Liver (tissue), 9 donors: ENCODE measurements around the gene USP15. TPM values are rescaled to one million over a fixed set of nuclear protein-coding genes. Genes with fewer than 3 reads are reported as not detected.

Experiments
- DNase-seq: peaks from one replicate; pipeline ENCODE4 v3.0.0-alpha.2; 2017; ENCODE audit warnings: low spot score
- H3K27ac ChIP-seq, 2 donors: one replicate each; pipeline ENCODE4 v1.7.0; 2013; ENCODE audit warnings: inconsistent platforms in 2 of 2, low read length in 2 of 2, control low read depth in 1 of 2, low read depth in 1 of 2, mild to moderate bottlenecking in 1 of 2
- H3K27me3 ChIP-seq, 4 donors: one replicate each; pipeline versions ENCODE4 v1.6.1 to v1.7.0; 2013; ENCODE audit warnings: low read length in 3 of 4, inconsistent platforms in 1 of 4, mild to moderate bottlenecking in 1 of 4, moderate library complexity in 1 of 4; ENCODE audit not compliant: control insufficient read depth in 4 of 4, insufficient read depth in 4 of 4
- H3K36me3 ChIP-seq, 4 donors: one replicate each; pipeline versions ENCODE4 v1.6.1 to v1.7.0; 2013; ENCODE audit warnings: low read length in 3 of 4, mild to moderate bottlenecking in 3 of 4, low read depth in 1 of 4, moderate library complexity in 1 of 4; ENCODE audit not compliant: control insufficient read depth in 4 of 4, insufficient read depth in 3 of 4
- H3K4me1 ChIP-seq, 4 donors: one replicate each; pipeline versions ENCODE4 v1.6.1 to v1.7.0; 2013; ENCODE audit warnings: low read length in 3 of 4, mild to moderate bottlenecking in 3 of 4, moderate library complexity in 1 of 4; ENCODE audit not compliant: control insufficient read depth in 4 of 4, insufficient read depth in 4 of 4
- H3K4me3 ChIP-seq, 3 donors: one replicate each; pipeline versions ENCODE4 v1.6.1 to v1.7.0; 2013; ENCODE audit warnings: low read length in 3 of 3, control low read depth in 1 of 3, low read depth in 1 of 3, mild to moderate bottlenecking in 1 of 3
- H3K9ac ChIP-seq, 2 donors: one replicate each; pipeline ENCODE4 v1.7.0; 2013; ENCODE audit warnings: low read length in 2 of 2, mild to moderate bottlenecking in 2 of 2, moderate library complexity in 2 of 2, control low read depth in 1 of 2, low read depth in 1 of 2
- H3K9me3 ChIP-seq, 4 donors: one replicate each; pipeline versions ENCODE4 v1.6.1 to v1.7.0; 2013; ENCODE audit warnings: low read length in 3 of 4; ENCODE audit not compliant: control insufficient read depth in 4 of 4
- EGR1 ChIP-seq, 2 donors: IDR thresholded peaks; 2 replicates each; pipeline ENCODE4 v1.6.1; 2016 to 2018; ENCODE audit warnings: antibody characterized with exemption in 2 of 2, low read depth in 2 of 2
- FOXA1 ChIP-seq: IDR thresholded peaks from 2 replicates; pipeline ENCODE4 v1.6.1; 2016; ENCODE audit warnings: antibody characterized with exemption
- FOXA2 ChIP-seq: IDR thresholded peaks from 2 replicates; pipeline ENCODE4 v1.6.1; 2016; ENCODE audit warnings: antibody characterized with exemption
- GABPA ChIP-seq, 2 donors: IDR thresholded peaks in 1 of 2; conservative IDR thresholded peaks in 1 of 2; 2 replicates each; pipeline ENCODE4 v1.6.1; 2016; ENCODE audit warnings: antibody characterized with exemption in 2 of 2, mild to moderate bottlenecking in 1 of 2, moderate library complexity in 1 of 2
- HNF4A ChIP-seq, 2 donors: conservative IDR thresholded peaks; 2 replicates each; pipeline ENCODE4 v1.6.1; 2016; ENCODE audit warnings: antibody characterized with exemption in 2 of 2, mild to moderate bottlenecking in 2 of 2
- HNF4G ChIP-seq: IDR thresholded peaks from 2 replicates; pipeline ENCODE4 v1.6.1; 2016; ENCODE audit warnings: antibody characterized with exemption
- JUND ChIP-seq, 2 donors: IDR thresholded peaks; 2 replicates each; pipeline ENCODE4 v1.6.1; 2016; ENCODE audit warnings: antibody characterized with exemption in 2 of 2
- NR2F2 ChIP-seq: IDR thresholded peaks from 2 replicates; pipeline ENCODE4 v1.6.1; 2016; ENCODE audit warnings: antibody characterized with exemption
- RAD21 ChIP-seq, 2 donors: IDR thresholded peaks; 2 replicates each; pipeline ENCODE4 v1.6.1; 2016; ENCODE audit warnings: antibody characterized with exemption in 2 of 2, mild to moderate bottlenecking in 2 of 2
- RXRA ChIP-seq, 2 donors: IDR thresholded peaks; 2 replicates each; pipeline ENCODE4 v1.6.1; 2017 to 2018; ENCODE audit warnings: antibody characterized with exemption in 2 of 2, mild to moderate bottlenecking in 1 of 2
- SP1 ChIP-seq: IDR thresholded peaks from 2 replicates; pipeline ENCODE4 v1.6.1; 2018; ENCODE audit warnings: antibody characterized with exemption, mild to moderate bottlenecking
- TAF1 ChIP-seq: conservative IDR thresholded peaks from 2 replicates; pipeline ENCODE4 v1.6.1; 2016; ENCODE audit warnings: antibody characterized with exemption, mild to moderate bottlenecking
- YY1 ChIP-seq: IDR thresholded peaks from 2 replicates; pipeline ENCODE4 v1.6.1; 2016; ENCODE audit warnings: antibody characterized with exemption, mild to moderate bottlenecking
- ZBTB33 ChIP-seq: IDR thresholded peaks from 2 replicates; pipeline ENCODE4 v1.6.1; 2016; ENCODE audit warnings: antibody characterized with exemption
- WGBS: extraction: QIAGEN DNeasy Blood & Tissue Kit; methylation state at CpG from one replicate; pipeline ENCODE4 v1.1.7; 2013; 5-methylcytosine and 5-hydroxymethylcytosine counted together
- polyA plus RNA-seq, 2 donors: library from polyadenylated mRNA; stranded (reverse) in 1 of 2; unstranded in 1 of 2; fragments of 200-250 nt in 1 of 2; fragments of >200 nt in 1 of 2; fragmentation: Nextera tagmentation in 1 of 2; extraction: Ambion mirVana in 1 of 2; gene quantifications; one replicate each; pipeline versions ENCODE4 v1.2.1 to v1.2.3, GENCODE V29; 2013 to 2015
- total RNA-seq, 2 donors: library from RNA; depleted of rRNA; stranded (reverse); fragments of >200 nt; gene quantifications; one replicate each; pipeline ENCODE4 v1.2.3, GENCODE V29; 2014
- TF ChIP-seq, protein P1 (sequence below): fragments of 150-350 bp; IDR thresholded peaks from 2 replicates; pipeline ENCODE4 v1.5.1; 2017; ENCODE audit warnings: improper control_type of control experiment, low read depth, low read length; ENCODE audit not compliant: missing input control
- TF ChIP-seq, protein P2 (sequence below): IDR thresholded peaks from 2 replicates; pipeline ENCODE4 v1.6.1; 2016; ENCODE audit warnings: antibody characterized with exemption
- TF ChIP-seq, protein P3 (sequence below): IDR thresholded peaks from 2 replicates; pipeline ENCODE4 v1.6.1; 2016; ENCODE audit warnings: antibody characterized with exemption
- donor health status: healthy.
- donor health status: healthy.
- donor health status: healthy.
- donor health status: healthy.
- donor health status: healthy.

The USP15 gene
- total and polyA plus RNA-seq, 4 donors = 16.6 to 188 (median 56.5) TPM

DNA sequence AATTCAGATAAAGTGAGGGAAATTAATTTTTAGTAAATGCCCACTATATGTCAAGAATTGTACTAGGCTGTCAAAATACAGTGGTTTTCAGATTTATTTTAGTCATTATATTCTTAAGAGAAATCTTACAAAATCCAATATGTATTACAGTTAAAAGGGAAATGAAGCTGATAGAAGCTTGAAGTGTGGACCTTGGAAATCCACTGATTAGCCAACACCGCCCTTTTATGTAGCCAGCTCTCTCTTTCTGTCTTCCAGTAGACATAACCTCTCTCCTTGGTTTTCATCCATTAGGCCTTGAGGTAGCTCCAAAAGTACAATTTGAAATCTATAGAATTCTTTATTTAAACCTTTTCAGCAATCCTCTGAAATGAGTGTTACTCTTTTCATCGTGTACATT lies 63.2 kb downstream of the USP15 start:
- Histone ChIP-seq H3K27ac (no peak overlapping the region), H3K4me3 (no peak overlapping the region), H3K36me3 (peaks cover 2 to 20% (median 16%) of the 10 kb centered on the region in 4 donors), H3K27me3 (no peaks in the 10 kb centered on the region), H3K9ac (no peak overlapping the region), H3K9me3 (no peaks in the 10 kb centered on the region), H3K4me1 (no peaks in the 10 kb centered on the region)
- TF ChIP-seq SP1 = no peak
- 97% methylated on average over 2 of the region's 2 CpGs for WGBS
- no peak for DNase-seq

- Histone ChIP-seq H3K9me3 (no peaks in the 10 kb centered on the region), H3K27me3 (no peaks in the 10 kb centered on the region), H3K4me3 (no peak overlapping the region), H3K9ac (no peak overlapping the region), H3K27ac (no peak overlapping the region), H3K4me1 (no peaks in the 10 kb centered on the region), H3K36me3 (peaks cover 0 to 8% (median 1%) of the 10 kb centered on the region in 4 donors)
- no peak for TF ChIP-seq SP1
- no peak for TF ChIP-seq HNF4G
- TF ChIP-seq FOXA2 = no peak
- no peak for TF ChIP-seq FOXA1
- no peak for TF ChIP-seq RAD21 (IDR thresholded peaks at IDR 0.05)
- TF ChIP-seq EGR1 (IDR thresholded peaks at IDR 0.05; ENCODE audit: low read depth in 2 of 2) = no peak
- TF ChIP-seq RXRA (IDR thresholded peaks at IDR 0.05) = no peak
- TF ChIP-seq, protein P1, sequence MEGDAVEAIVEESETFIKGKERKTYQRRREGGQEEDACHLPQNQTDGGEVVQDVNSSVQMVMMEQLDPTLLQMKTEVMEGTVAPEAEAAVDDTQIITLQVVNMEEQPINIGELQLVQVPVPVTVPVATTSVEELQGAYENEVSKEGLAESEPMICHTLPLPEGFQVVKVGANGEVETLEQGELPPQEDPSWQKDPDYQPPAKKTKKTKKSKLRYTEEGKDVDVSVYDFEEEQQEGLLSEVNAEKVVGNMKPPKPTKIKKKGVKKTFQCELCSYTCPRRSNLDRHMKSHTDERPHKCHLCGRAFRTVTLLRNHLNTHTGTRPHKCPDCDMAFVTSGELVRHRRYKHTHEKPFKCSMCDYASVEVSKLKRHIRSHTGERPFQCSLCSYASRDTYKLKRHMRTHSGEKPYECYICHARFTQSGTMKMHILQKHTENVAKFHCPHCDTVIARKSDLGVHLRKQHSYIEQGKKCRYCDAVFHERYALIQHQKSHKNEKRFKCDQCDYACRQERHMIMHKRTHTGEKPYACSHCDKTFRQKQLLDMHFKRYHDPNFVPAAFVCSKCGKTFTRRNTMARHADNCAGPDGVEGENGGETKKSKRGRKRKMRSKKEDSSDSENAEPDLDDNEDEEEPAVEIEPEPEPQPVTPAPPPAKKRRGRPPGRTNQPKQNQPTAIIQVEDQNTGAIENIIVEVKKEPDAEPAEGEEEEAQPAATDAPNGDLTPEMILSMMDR = no peak
- no peak for TF ChIP-seq JUND (IDR thresholded peaks at IDR 0.05)
- TF ChIP-seq HNF4A (conservative IDR thresholded peaks at IDR 0.05) = no peak
- no peak for TF ChIP-seq GABPA (IDR thresholded peaks at IDR 0.05 in 1 of 2, conservative IDR thresholded peaks at IDR 0.05 in 1 of 2)
- TF ChIP-seq, protein P2, sequence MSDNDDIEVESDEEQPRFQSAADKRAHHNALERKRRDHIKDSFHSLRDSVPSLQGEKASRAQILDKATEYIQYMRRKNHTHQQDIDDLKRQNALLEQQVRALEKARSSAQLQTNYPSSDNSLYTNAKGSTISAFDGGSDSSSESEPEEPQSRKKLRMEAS = no peak
- DNase-seq = no peak
- 94% methylated on average over 1 of the region's 1 CpG for WGBS
These were observed 68.2 kb downstream of the USP15 start for GRCh38 chr12:62328296-62328921.

- TF ChIP-seq TAF1 = no peak
- TF ChIP-seq, protein P2 = no peak
- no peak for TF ChIP-seq ZBTB33
- TF ChIP-seq, protein P3, sequence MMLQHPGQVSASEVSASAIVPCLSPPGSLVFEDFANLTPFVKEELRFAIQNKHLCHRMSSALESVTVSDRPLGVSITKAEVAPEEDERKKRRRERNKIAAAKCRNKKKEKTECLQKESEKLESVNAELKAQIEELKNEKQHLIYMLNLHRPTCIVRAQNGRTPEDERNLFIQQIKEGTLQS = no peak
- TF ChIP-seq HNF4G = no peak
- TF ChIP-seq, protein P1 = no peak
- no peak for TF ChIP-seq FOXA1
- no peak for TF ChIP-seq YY1
- no peak for TF ChIP-seq FOXA2
- no peak for TF ChIP-seq EGR1 (IDR thresholded peaks at IDR 0.05; ENCODE audit: low read depth in 2 of 2)
- no peak for TF ChIP-seq RXRA (IDR thresholded peaks at IDR 0.05)
- no peak for TF ChIP-seq RAD21 (IDR thresholded peaks at IDR 0.05)
- no peak for TF ChIP-seq GABPA (IDR thresholded peaks at IDR 0.05 in 1 of 2, conservative IDR thresholded peaks at IDR 0.05 in 1 of 2)
- TF ChIP-seq NR2F2 = no peak
- no peak for TF ChIP-seq SP1
- TF ChIP-seq HNF4A (conservative IDR thresholded peaks at IDR 0.05) = no peak
- WGBS = 91% methylated on average over 1 of the region's 1 CpG
- DNase-seq = no peak
- H3K9me3 ChIP-seq = no peaks in the 10 kb centered on the region
- peaks cover 0 to 6% (median 3%) of the 10 kb centered on the region in 4 donors for H3K36me3 ChIP-seq
- H3K9ac ChIP-seq = no peak overlapping the region
- no peaks in the 10 kb centered on the region for H3K27me3 ChIP-seq
- H3K27ac ChIP-seq = no peak overlapping the region
- H3K4me3 ChIP-seq = no peak overlapping the region
- H3K4me1 ChIP-seq = no peaks in the 10 kb centered on the region
These were observed 71.1 kb downstream of the USP15 start for GRCh38 chr12:62331306-62331705.
